HEK293T (cell line): ENCODE measurements around the gene INPP4A.

ENCODE experiments used
- BHLHE40 ChIP-seq: fragments of 450-650 bp; IDR thresholded peaks from 2 replicates; pipeline ENCODE4 v1.6.1; 2016; ENCODE audit warnings: mild to moderate bottlenecking, moderate library complexity, borderline replicate concordance
- CTBP1 ChIP-seq: fragments of 450-650 bp; IDR thresholded peaks from 2 replicates; pipeline ENCODE4 v1.6.1; 2016; ENCODE audit warnings: borderline replicate concordance
- ELF4 ChIP-seq: fragments of 450-650 bp; IDR thresholded peaks from 2 replicates; pipeline ENCODE4 v1.6.1; 2017; ENCODE audit warnings: antibody characterized with exemption
- FOXA1 ChIP-seq: fragments of 450-650 bp; IDR thresholded peaks from 2 replicates; pipeline ENCODE4 v1.6.1; 2016; ENCODE audit warnings: mild to moderate bottlenecking
- FOXM1 ChIP-seq: fragments of 450-650 bp; IDR thresholded peaks from 2 replicates; pipeline ENCODE4 v1.6.1; 2017; ENCODE audit warnings: mild to moderate bottlenecking, borderline replicate concordance
- HDGF ChIP-seq: fragments of 450-650 bp; IDR thresholded peaks from 2 replicates; pipeline ENCODE4 v1.6.1; 2017; ENCODE audit warnings: antibody characterized with exemption, borderline replicate concordance
- L3MBTL2 ChIP-seq: fragments of 450-650 bp; conservative IDR thresholded peaks from 2 replicates; pipeline ENCODE4 v1.6.1; 2016; ENCODE audit warnings: mild to moderate bottlenecking
- NFRKB ChIP-seq: fragments of 450-650 bp; IDR thresholded peaks from 2 replicates; pipeline ENCODE4 v1.6.1; 2016; ENCODE audit warnings: mild to moderate bottlenecking, moderate library complexity
- PKNOX1 ChIP-seq: fragments of 450-650 bp; IDR thresholded peaks from 2 replicates; pipeline ENCODE4 v1.6.1; 2016
- SP1 ChIP-seq: fragments of 450-650 bp; IDR thresholded peaks from 2 replicates; pipeline ENCODE4 v1.6.1; 2017
- SUZ12 ChIP-seq: fragments of 450-650 bp; IDR thresholded peaks from 2 replicates; pipeline ENCODE4 v1.6.1; 2016; ENCODE audit warnings: mild to moderate bottlenecking
- TARDBP ChIP-seq: fragments of 450-650 bp; IDR thresholded peaks from 2 replicates; pipeline ENCODE4 v1.6.1; 2016
- ZNF384 ChIP-seq: fragments of 450-650 bp; IDR thresholded peaks from 2 replicates; pipeline ENCODE4 v1.6.1; 2016

- TF ChIP-seq SP1 (no peak), ZNF384 (no peak), PKNOX1 (no peak), CTBP1 (no peak), L3MBTL2 (no peak), TARDBP (no peak), NFRKB (no peak), HDGF (no peak), BHLHE40 (no peak), FOXM1 (no peak), ELF4 (no peak), FOXA1 (no peak), SUZ12 (no peak)
Observed at GRCh38 chr2:98511981-98512380, 67.3 kb downstream of the INPP4A start.
